NB4 (cell line): ENCODE measurements around the gene ADCY3.

ENCODE experiments used
- CTCF ChIP-seq: IDR thresholded peaks from one replicate; pipeline ENCODE4 v1.5.1; 2012; ENCODE audit warnings: low read depth, low read length
- POLR2A ChIP-seq: IDR thresholded peaks from 2 replicates; pipeline ENCODE4 v1.6.1; 2011; ENCODE audit warnings: mild to moderate bottlenecking; ENCODE audit not compliant: insufficient read length; ENCODE audit errors: extremely low read depth
- TF ChIP-seq, protein P1 (sequence below): IDR thresholded peaks from 2 replicates; pipeline ENCODE4 v1.6.1; 2011; ENCODE audit warnings: low read depth, low read length

DNA sequence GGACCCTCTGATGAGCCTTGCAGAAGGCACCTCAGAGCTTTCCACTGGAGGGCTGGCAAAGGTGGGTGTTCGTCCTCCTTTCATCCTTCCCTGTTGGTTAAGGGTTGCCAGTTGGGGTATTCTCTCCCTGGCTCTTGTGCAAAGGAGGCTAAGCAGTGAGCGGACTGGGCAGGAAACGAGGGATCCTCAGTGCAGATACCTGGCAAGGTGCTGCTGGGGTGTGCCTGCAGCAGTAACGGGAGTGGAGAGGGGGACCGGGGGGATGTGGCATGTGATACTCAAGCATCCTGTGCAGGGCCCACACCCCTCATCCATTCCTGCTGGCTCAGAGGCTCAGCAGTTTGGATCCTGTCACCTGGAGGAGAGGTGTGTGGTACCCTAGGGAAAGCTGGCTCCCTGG, 4.2 kb upstream of the ADCY3 start:
- TF ChIP-seq CTCF (no peak), POLR2A (no peak)
- TF ChIP-seq, protein P1, sequence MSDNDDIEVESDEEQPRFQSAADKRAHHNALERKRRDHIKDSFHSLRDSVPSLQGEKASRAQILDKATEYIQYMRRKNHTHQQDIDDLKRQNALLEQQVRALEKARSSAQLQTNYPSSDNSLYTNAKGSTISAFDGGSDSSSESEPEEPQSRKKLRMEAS = no peak
